A549 treated with RU486 at 1 μM for 4 hours (cell line): Measurements from ENCODE around the gene JMJD1C. TPM values are rescaled to one million over a fixed set of nuclear protein-coding genes. Genes with fewer than 3 reads are reported as not detected.

ENCODE experiments used
- total RNA-seq: library from RNA; stranded (reverse); fragments of 200-300 nt; extraction: Qiagen RNA extraction; gene quantifications from 5 replicates; pipeline ENCODE4 v1.2.3, GENCODE V29; 2022; ENCODE audit warnings: low read depth

Gene JMJD1C
- total RNA-seq: 17.2 to 27.4 TPM (median 22.8 TPM) in 5 replicates

DNA sequence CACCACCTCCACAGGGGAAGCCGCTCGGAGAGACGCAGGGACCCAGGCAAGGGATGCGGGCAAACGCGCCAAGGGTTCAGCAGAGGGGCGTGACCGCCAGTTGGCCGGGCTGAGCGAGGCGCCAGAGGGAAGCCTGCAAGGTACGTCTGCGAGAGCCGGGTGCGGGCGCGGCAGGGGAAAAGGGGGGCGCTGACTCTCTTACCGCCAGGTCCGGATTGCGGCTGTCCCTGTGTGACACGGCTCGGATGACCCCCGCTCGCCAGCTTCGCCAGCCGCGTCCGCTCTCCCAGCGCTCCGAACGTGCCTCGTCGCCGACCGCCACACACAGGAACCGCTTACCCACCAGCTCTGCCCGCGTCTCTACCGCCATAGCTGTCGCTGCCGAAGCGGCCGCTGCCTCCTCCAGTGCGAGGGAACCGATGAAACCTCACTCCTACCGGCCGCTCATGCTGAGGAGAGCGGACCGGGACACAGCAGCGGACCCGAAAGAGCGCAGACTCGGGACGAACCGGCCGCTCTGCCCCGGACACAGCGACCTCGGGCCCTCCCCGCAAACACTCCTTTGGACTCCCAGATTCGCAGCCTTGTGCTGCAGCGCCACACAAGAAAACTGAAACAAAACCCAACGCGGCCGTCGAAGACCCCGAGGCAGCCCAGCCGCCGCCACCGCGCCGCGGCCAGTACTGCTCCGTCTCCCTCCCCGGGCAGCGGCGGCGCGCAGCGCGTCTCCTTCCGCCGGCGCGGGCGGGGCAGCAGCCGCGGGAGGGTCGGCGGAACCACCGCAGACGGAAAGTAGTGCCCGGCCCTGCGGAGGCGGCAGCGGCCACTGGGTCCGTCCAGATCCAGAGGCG lies at the start of gene JMJD1C:
Gene JMJD1C, minus strand, starts transcription at position 685 of the 851 bp plus-strand sequence. Its CDS starts 315 bp downstream, at position 370.

GRCh38 chr10:63133056-63133820 lies 332.5 kb downstream of the JMJD1C start, which contains the start of gene NRBF2:
Gene NRBF2 (plus strand): TSS chr10:63133328. CDS start chr10:63133471, 143 bp downstream.

Other genes starting within 250 kb of the JMJD1C start
- 16.5 to 21.2 TPM (median 19.6 TPM) in 5 replicates for gene REEP3, start 55.4 kb upstream of the JMJD1C start, total RNA-seq